K562 (cell line): ENCODE measurements around the gene MYO1H. TPM values are rescaled to one million over a fixed set of nuclear protein-coding genes. Genes with fewer than 3 reads are reported as not detected.

Experiments
- ATAC-seq: fragments of 200-7000 bp; cut with Tn5 transposase; 3 replicates; pipeline ENCODE4 v1.9.1; 2020; ENCODE audit warnings: moderate library complexity
- BruUV-seq: library from RNA; stranded (reverse); fragments of 400-500 nt; replicated peaks from 2 replicates; lab custom pipeline; 2021; lab: Mats Ljungman, UMichigan
- CTCF ChIA-PET: fragments of 300-600 bp; formaldehyde crosslinking; extraction: SDS; loops from one replicate; lab custom pipeline; 2021; ENCODE audit warnings: low intra/inter-chr PET ratio; lab: Yijun Ruan, JAX
- POLR2A ChIA-PET: fragments of 300-600, 350-650 bp; sonication (Branson Sonifier 250); formaldehyde crosslinking; extraction: SDS; loops from one replicate; lab custom pipeline; 2021; ENCODE audit warnings: antibody characterized with exemption, inconsistent platforms; lab: Yijun Ruan, JAX
- DNase-seq, 4 experiments: peaks; one replicate each; pipeline versions ENCODE4 v3.0.0 to v3.0.0-alpha.2; 2011 to 2018; ENCODE audit warnings: low spot score in 3 of 4, mixed read lengths in 3 of 4; ENCODE audit errors: extremely low read depth in 1 of 4
- FAIRE-seq: peaks from 2 replicates; lab custom pipeline; 2011; peaks lifted over from hg19 to GRCh38; lab: Jason Lieb, UNC
- H2AFZ ChIP-seq: 2 replicates; pipeline ENCODE4 v1.6.0; 2011; ENCODE audit warnings: low read depth, low read length, control low read depth, inconsistent platforms
- H3K27ac ChIP-seq: fragments of 200-600 bp; 3 replicates; pipeline ENCODE4 v1.8.0; 2011; ENCODE audit warnings: low read depth, mild to moderate bottlenecking, control low read depth, inconsistent platforms, low read length, moderate library complexity, mixed read lengths; ENCODE audit errors: extremely low read depth
- H3K27me3 ChIP-seq, 2 experiments: fragments of 300-600 bp in 1 of 2; 2 replicates in 1 of 2; 3 replicates in 1 of 2; pipeline versions ENCODE4 v1.6.0 to v1.8.0; 2011; ENCODE audit warnings: inconsistent platforms in 2 of 2, low read length in 2 of 2, mild to moderate bottlenecking in 1 of 2, mixed read lengths in 1 of 2, moderate library complexity in 1 of 2; ENCODE audit not compliant: control insufficient read depth in 2 of 2, insufficient read depth in 2 of 2
- H3K36me3 ChIP-seq: fragments of 300-600 bp; 3 replicates; pipeline ENCODE4 v1.8.0; 2011; ENCODE audit warnings: mild to moderate bottlenecking, low read length, inconsistent platforms; ENCODE audit not compliant: control insufficient read depth, insufficient read depth
- H3K4me1 ChIP-seq, 2 experiments: fragments of 200-600 bp in 1 of 2; replicated peaks in 1 of 2; 2 replicates in 1 of 2; 3 replicates in 1 of 2; pipeline versions ENCODE4 v1.5.1 to v1.8.0; 2011; ENCODE audit warnings: inconsistent platforms in 2 of 2, low read length in 2 of 2, mild to moderate bottlenecking in 1 of 2, mixed read lengths in 1 of 2, moderate library complexity in 1 of 2; ENCODE audit not compliant: control insufficient read depth in 2 of 2, insufficient read depth in 2 of 2
- H3K4me2 ChIP-seq: 2 replicates; pipeline ENCODE4 v1.6.1; 2011; ENCODE audit warnings: low read length, control low read depth, inconsistent platforms, mixed read lengths; ENCODE audit not compliant: insufficient read depth
- H3K4me3 ChIP-seq: fragments of 200-600 bp; sonication (generic), shearing (Covaris generic); 2 replicates; pipeline ENCODE4 v1.5.1; 2016; ENCODE audit warnings: control low read depth, inconsistent platforms
- H3K79me2 ChIP-seq: fragments of 200-600 bp; 3 replicates; pipeline ENCODE4 v1.8.0; 2011; ENCODE audit warnings: low read length, inconsistent platforms; ENCODE audit not compliant: control insufficient read depth, insufficient read depth
- H3K9ac ChIP-seq, 2 experiments: 2 replicates each; pipeline versions ENCODE4 v1.6.0 to v1.6.1; 2011; ENCODE audit warnings: low read depth in 2 of 2, low read length in 2 of 2, control low read depth in 1 of 2, inconsistent platforms in 1 of 2, mild to moderate bottlenecking in 1 of 2, mixed read lengths in 1 of 2; ENCODE audit not compliant: insufficient read depth in 1 of 2
- H3K9me1 ChIP-seq: one replicate; pipeline ENCODE4 v1.6.0; 2011; ENCODE audit warnings: inconsistent platforms, mild to moderate bottlenecking, low read length, moderate library complexity; ENCODE audit not compliant: control insufficient read depth, insufficient read depth
- H3K9me3 ChIP-seq: replicated peaks from 2 replicates; pipeline ENCODE4 v1.5.1; 2011; ENCODE audit warnings: low read depth, low read length, inconsistent platforms; ENCODE audit not compliant: control insufficient read depth, insufficient read depth
- H4K20me1 ChIP-seq: replicated peaks from 2 replicates; pipeline ENCODE4 v1.6.1; 2011; ENCODE audit warnings: low read length, inconsistent platforms, mixed read lengths; ENCODE audit not compliant: control insufficient read depth, insufficient read depth
- AFF4 ChIP-seq: sonication (generic); formaldehyde crosslinking; IDR thresholded peaks from 2 replicates; pipeline ENCODE4 v1.8.0; 2023; ENCODE audit warnings: mild to moderate bottlenecking, missing genetic modification reagents
- CHD4 ChIP-seq: fragments of 200-600 bp; sonication (generic); IDR thresholded peaks from 3 replicates; pipeline ENCODE4 v1.6.1; 2012; ENCODE audit warnings: low read depth, mild to moderate bottlenecking, mixed read lengths, low read length, inconsistent platforms; ENCODE audit not compliant: insufficient read depth, insufficient replicate concordance, poor library complexity, severe bottlenecking
- CREM ChIP-seq: IDR thresholded peaks from 2 replicates; pipeline ENCODE4 v1.6.1; 2014; ENCODE audit warnings: antibody characterized with exemption, low read depth
- CTCF ChIP-seq, 3 experiments: IDR thresholded peaks in 2 of 3; conservative IDR thresholded peaks in 1 of 3; 2 replicates each; pipeline ENCODE4 v1.5.1; 2011 to 2012; ENCODE audit warnings: low read length in 3 of 3, mild to moderate bottlenecking in 3 of 3, control low read depth in 2 of 3, improper control_type of control experiment in 1 of 3, inconsistent platforms in 1 of 3, low read depth in 1 of 3, mixed read lengths in 1 of 3, moderate library complexity in 1 of 3; ENCODE audit not compliant: insufficient read depth in 2 of 3
- ESRRB ChIP-seq: fragments of 250-450 bp; sonication (Bioruptor Pico); IDR thresholded peaks from 2 replicates; pipeline ENCODE4 v1.5.0; 2020; ENCODE audit warnings: mild to moderate bottlenecking, moderate library complexity, borderline replicate concordance
- TCF3 ChIP-seq: sonication (generic); formaldehyde crosslinking; IDR thresholded peaks from 2 replicates; pipeline ENCODE4 v1.4.0; 2020; ENCODE audit warnings: mild to moderate bottlenecking, missing genetic modification reagents
- TCF7 ChIP-seq: sonication (generic); IDR thresholded peaks from 2 replicates; pipeline ENCODE4 v1.6.1; 2016; ENCODE audit warnings: antibody characterized with exemption, borderline replicate concordance
- ZNF398 ChIP-seq: fragments of 250-450 bp; sonication (Bioruptor Pico); IDR thresholded peaks from 2 replicates; pipeline ENCODE4 v1.8.0; 2021; ENCODE audit warnings: moderate library complexity, mild to moderate bottlenecking, inconsistent platforms
- ZNF609 ChIP-seq: sonication (generic); formaldehyde crosslinking; IDR thresholded peaks from 2 replicates; pipeline ENCODE4 v1.8.1; 2023; ENCODE audit warnings: missing genetic modification reagents, mild to moderate bottlenecking, borderline replicate concordance
- WGBS: fragments of 100-300 bp; shearing (Covaris generic); methylation state at CpG from one replicate; pipeline ENCODE4 v1.1.6; 2016; ENCODE audit warnings: low coverage, mixed read lengths; ENCODE audit not compliant: insufficient coverage; ENCODE audit errors: missing lambda C conversion rate; 5-methylcytosine and 5-hydroxymethylcytosine counted together
- in situ Hi-C: fragments of 300-500 bp; cut with MboI; formaldehyde crosslinking; loops from 4 replicates; pipeline ENCODE4 v1.15.0; 2018; ENCODE audit warnings: inconsistent platforms, mixed read lengths
- intact Hi-C: fragments of 100-400 bp; cut with micrococcal nuclease; formaldehyde crosslinking; loops from 2 replicates; pipeline ENCODE4 v1.14.2; 2022
- polyA plus RNA-seq, 8 experiments: library from polyadenylated mRNA; depleted of rRNA in 4 of 8; stranded (reverse) in 5 of 8; unstranded in 3 of 8; fragments of >200 nt; fragmentation: Nextera tagmentation in 2 of 8; fragmentation: Illumina TruSeq in 1 of 8; extraction: Ambion mirVana in 2 of 8; extraction: Trizol in 1 of 8; gene quantifications; 2 replicates each; pipeline versions ENCODE4 v1.2.1 to v1.2.3, GENCODE V29; 2011 to 2014; ENCODE audit warnings: inconsistent platforms in 1 of 8, missing spikeins in 1 of 8
- total RNA-seq, 7 experiments: library from RNA; depleted of rRNA in 6 of 7; stranded (reverse); fragments of >200 nt in 6 of 7; fragmentation: Illumina TruSeq in 2 of 7; extraction: Trizol in 2 of 7; gene quantifications; 2 replicates each; pipeline versions ENCODE4 v1.2.1 to v1.2.3, GENCODE V29; 2011 to 2021; ENCODE audit warnings: low replicate concordance in 1 of 7

The MYO1H gene
- total and polyA plus RNA-seq, 9 of the 15 experiments (the other 6 are each of a cell fraction or from before 2014, with no cell fraction given), result not detected

DNA sequence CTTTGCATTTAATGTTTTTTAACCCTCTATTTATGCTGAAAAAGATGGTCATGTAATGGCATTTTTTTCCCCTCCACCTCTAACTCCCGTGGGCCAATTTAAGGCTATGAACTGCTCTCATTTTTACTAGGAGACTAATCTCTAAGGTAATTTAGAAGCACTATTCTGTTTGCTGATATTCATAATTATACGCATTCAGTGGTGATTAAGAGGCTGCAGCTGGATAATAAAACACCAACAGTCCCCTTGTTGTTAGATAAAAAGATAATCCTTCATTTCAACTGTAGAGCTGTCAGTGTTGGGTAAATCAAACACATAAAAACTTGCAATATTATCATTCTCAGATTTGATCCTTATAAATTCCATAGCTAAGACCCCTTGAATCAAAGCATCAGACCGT, 8.9 kb downstream of the MYO1H start:
- no peak overlapping the region for H3K27ac ChIP-seq
- ChIA-PET CTCF (no interaction called here), POLR2A (no interaction called here)
- H4K20me1 ChIP-seq, result no peaks in the 10 kb centered on the region
- no peaks in the 10 kb centered on the region for H3K9me3 ChIP-seq
- no peak overlapping the region for H3K9ac ChIP-seq
- H3K4me2 ChIP-seq, result no peak overlapping the region
- no peak overlapping the region for H3K4me3 ChIP-seq
- no peaks in the 10 kb centered on the region for H3K79me2 ChIP-seq
- in situ Hi-C loops (no loop called here), intact Hi-C loops (no loop called here)
- H3K27me3 ChIP-seq, result peaks cover 27 to 43% of the 10 kb centered on the region in 2 experiments
- DNase-seq, result no peak
- H2AFZ ChIP-seq, result no peak overlapping the region
- no peak for FAIRE-seq
- no TSS peak for BruUV-seq
- no peaks in the 10 kb centered on the region for H3K4me1 ChIP-seq
- H3K36me3 ChIP-seq, result no peaks in the 10 kb centered on the region
- ATAC-seq, result no peak
- H3K9me1 ChIP-seq, result no peaks in the 10 kb centered on the region
- WGBS, result 2% methylated on average over 3 of the region's 3 CpGs
- TF ChIP-seq TCF7 (no peak), AFF4 (CRISPR knock-in tag) (no peak), CREM (no peak), ZNF398 (CRISPR knock-in tag) (no peak), ESRRB (CRISPR knock-in tag) (no peak), CHD4 (no peak), ZNF609 (CRISPR knock-in tag) (no peak), CTCF (IDR thresholded peaks at IDR 0.05 in 2 of 3, conservative IDR thresholded peaks at IDR 0.05 in 1 of 3; ENCODE audit: insufficient read depth in 2 of 3, low read depth in 1 of 3, low read length in 3 of 3) (no peak), TCF3 (CRISPR knock-in tag) (no peak)
